ENCODE results near the gene PIK3C3. TPM values are rescaled to one million over a fixed set of nuclear protein-coding genes. Genes with fewer than 3 reads are reported as not detected.
A peak's percentile ranks its signal among the peaks of the same experiment; 100 is the strongest.

PIK3C3 gene
- polyA plus RNA-seq, 1 of the 3 experiments (the other 2 are of a cell fraction) = 26.9 TPM

GRCh38 chr18:42028247-42028832 lies 73.3 kb downstream of the PIK3C3 start:
- Histone ChIP-seq H3K27me3 (ENCODE audit: insufficient read depth) (no peaks in the 10 kb centered on the region), H2AFZ (ENCODE audit: low read depth) (no peak overlapping the region), H3F3A (replicated peaks; ENCODE audit: insufficient read depth) (peaks cover 17% of the 10 kb centered on the region), H3K4me1 (ENCODE audit: control insufficient read depth in 1 of 2, insufficient read depth in 2 of 2, low read depth in 1 of 2, low read length in 1 of 2) (peaks cover 0 to 2% of the 10 kb centered on the region in 2 experiments; a peak in 2 of 4 replicates), H4K20me1 (ENCODE audit: insufficient read depth) (no peaks in the 10 kb centered on the region), H3K4me3 (ENCODE audit: low read depth in 2 of 2, low read length in 1 of 2) (no peak overlapping the region; a peak in 1 of 4 replicates), H3K79me2 (ENCODE audit: insufficient read depth) (no peaks in the 10 kb centered on the region), H3K27ac (ENCODE audit: low read depth in 2 of 2, low read length in 1 of 2) (no peak overlapping the region), H3K36me3 (replicated peaks in 1 of 2; ENCODE audit: control insufficient read depth in 1 of 2, insufficient read depth in 2 of 2, low read length in 1 of 2) (peaks cover 52 to 65% of the 10 kb centered on the region in 2 experiments), H3K9ac (no peak overlapping the region), H3K9me3 (no peaks in the 10 kb centered on the region), H3K4me2 (no peak overlapping the region), H3K9me2 (no peaks in the 10 kb centered on the region)
- DNase-seq = peak; percentile 37
- WGBS (ENCODE audit: low lambda C conversion rate) = 41% methylated on average over 6 of the region's 6 CpGs
- ChIA-PET POLR2A (no interaction called here), CTCF (interaction anchor here (0.5 to 4.5 kb wide), 45 partner anchors 11 to 1572 kb away, joined by 3 to 91 read pairs (median 4); no protein-coding TSS in a partner anchor)
- TF ChIP-seq PBX3 (IDR thresholded peaks at IDR 0.05) (no peak), SMC3 (IDR thresholded peaks at IDR 0.05; ENCODE audit: low read depth, low read length) (peak; percentile 31; the same call in 1 of the 2 replicates), FOXJ3 (CRISPR knock-in tag; IDR thresholded peaks at IDR 0.05) (no peak), USF2 (IDR thresholded peaks at IDR 0.05; ENCODE audit: borderline replicate concordance, low read depth, low read length) (no peak), JUND (IDR thresholded peaks at IDR 0.05) (no peak), TCF12 (IDR thresholded peaks at IDR 0.05) (no peak), RAD21 (IDR thresholded peaks at IDR 0.05; ENCODE audit: low read length) (peak; percentile 52), CTCF (IDR thresholded peaks at IDR 0.05) (peak; percentile 94), RFX5 (IDR thresholded peaks at IDR 0.05; ENCODE audit: low read length) (no peak), NRF1 (IDR thresholded peaks at IDR 0.05; ENCODE audit: low read depth, low read length) (no peak), TAF1 (IDR thresholded peaks at IDR 0.05; ENCODE audit: borderline replicate concordance, low read depth, low read length) (no peak), RXRA (IDR thresholded peaks at IDR 0.05; ENCODE audit: borderline replicate concordance, low read depth) (no peak), ELF1 (IDR thresholded peaks at IDR 0.05) (no peak), TEAD4 (IDR thresholded peaks at IDR 0.05; ENCODE audit: borderline replicate concordance, insufficient read depth) (no peak), POLR2AphosphoS5 (IDR thresholded peaks at IDR 0.05; ENCODE audit: low read depth, low read length) (no peak), REST (IDR thresholded peaks at IDR 0.05; ENCODE audit: low read depth, low read length) (no peak), IRF3 (IDR thresholded peaks at IDR 0.05; ENCODE audit: low read depth, low read length) (no peak), YY1 (IDR thresholded peaks at IDR 0.05; ENCODE audit: low read depth) (no peak), GATA2 (CRISPR knock-in tag; IDR thresholded peaks at IDR 0.05) (no peak), FOSL2 (IDR thresholded peaks at IDR 0.05; ENCODE audit: borderline replicate concordance, low read depth) (no peak), SIN3A (IDR thresholded peaks at IDR 0.05; ENCODE audit: borderline replicate concordance, low read depth, low read length) (no peak), CHD2 (IDR thresholded peaks at IDR 0.05; ENCODE audit: low read length, partially characterized antibody) (no peak), RCOR1 (IDR thresholded peaks at IDR 0.05; ENCODE audit: low read length) (no peak), FOXM1 (IDR thresholded peaks at IDR 0.05; ENCODE audit: low read depth) (no peak), NFIC (IDR thresholded peaks at IDR 0.05; ENCODE audit: borderline replicate concordance) (no peak), EP300 (IDR thresholded peaks at IDR 0.05; ENCODE audit: borderline replicate concordance in 1 of 2, low read depth in 1 of 2, low read length in 1 of 2) (no peak)

Data from SK-N-SH (cell line).